ENCODE data around the gene EDN3. TPM values are rescaled to one million over a fixed set of nuclear protein-coding genes. Genes with fewer than 3 reads are reported as not detected.
A peak's percentile ranks its signal among the peaks of the same experiment; 100 is the strongest.

Gene EDN3
- total RNA-seq, 4 donors from 2014 or later: 10.5 to 89.5 (median 53.6) TPM

DNA sequence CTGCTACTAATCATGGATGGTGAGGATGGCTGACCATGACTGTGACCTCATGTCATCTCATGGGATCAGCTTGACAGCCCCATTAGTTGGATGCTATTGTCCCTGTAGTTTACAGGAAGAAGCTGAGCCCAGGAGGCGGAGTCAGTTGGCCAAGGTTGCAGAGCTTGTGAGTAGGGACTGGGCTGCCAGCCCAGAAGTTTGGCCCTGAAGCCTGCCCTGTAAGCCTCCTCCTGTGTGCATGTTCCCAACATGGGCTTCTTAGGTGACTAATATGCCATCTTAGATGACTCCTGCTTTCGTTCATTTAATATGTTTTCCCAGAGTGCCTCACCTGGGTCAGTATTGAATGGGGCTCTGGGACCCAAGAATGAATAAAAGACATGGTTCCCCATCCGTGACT is 6.9 kb downstream of the EDN3 start:
- WGBS, 2 donors: 79 to 87% methylated on average over 3 of the region's 3 CpGs
- intact Hi-C loops (cut with DNase I): no loop called here

DNA sequence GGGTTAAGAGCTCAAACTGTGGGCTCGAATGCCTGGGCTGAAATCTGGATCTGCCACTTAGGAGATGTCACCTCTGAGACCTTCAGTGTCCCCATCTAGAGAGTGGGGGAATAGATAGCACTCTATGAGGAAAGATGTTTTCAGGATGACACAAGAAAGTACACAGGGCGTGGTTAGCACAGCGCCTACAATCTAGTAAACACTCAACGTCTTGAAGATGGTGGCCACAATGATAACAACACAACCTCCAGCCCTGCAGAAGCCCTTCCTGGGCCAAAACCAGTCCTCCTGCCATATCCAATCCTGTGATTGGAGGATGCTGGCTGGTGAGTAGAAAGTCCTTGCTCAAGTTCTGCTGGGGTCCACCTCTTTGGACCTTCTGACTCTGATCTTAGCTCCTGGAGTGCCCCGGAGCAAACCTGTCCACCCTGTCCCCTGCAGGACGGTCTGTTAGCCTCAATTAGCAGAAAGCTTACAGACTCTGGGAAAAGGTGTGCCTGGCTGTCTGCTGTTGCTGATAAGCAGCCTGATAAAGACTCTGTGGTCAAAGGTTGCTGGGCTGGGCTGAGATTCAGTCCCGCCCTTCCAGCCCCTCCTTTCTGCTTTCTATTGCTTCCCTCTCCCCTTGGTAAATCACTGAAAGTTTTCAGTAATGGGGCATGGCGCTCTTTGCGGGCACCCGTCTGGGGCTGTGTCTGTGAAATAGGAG is 8.2 kb downstream of the EDN3 start:
- 90 to 93% methylated on average over 9 to 10 of the region's 10 CpGs for WGBS, 2 donors
- intact Hi-C loops (cut with DNase I): no loop called here
- no peaks in the 10 kb centered on the region for H3K36me3 ChIP-seq
- H3K4me3 ChIP-seq (replicated peaks in 1 of 3): no peak overlapping the region
- H3K27ac ChIP-seq: no peak overlapping the region
- TF ChIP-seq, protein P1, sequence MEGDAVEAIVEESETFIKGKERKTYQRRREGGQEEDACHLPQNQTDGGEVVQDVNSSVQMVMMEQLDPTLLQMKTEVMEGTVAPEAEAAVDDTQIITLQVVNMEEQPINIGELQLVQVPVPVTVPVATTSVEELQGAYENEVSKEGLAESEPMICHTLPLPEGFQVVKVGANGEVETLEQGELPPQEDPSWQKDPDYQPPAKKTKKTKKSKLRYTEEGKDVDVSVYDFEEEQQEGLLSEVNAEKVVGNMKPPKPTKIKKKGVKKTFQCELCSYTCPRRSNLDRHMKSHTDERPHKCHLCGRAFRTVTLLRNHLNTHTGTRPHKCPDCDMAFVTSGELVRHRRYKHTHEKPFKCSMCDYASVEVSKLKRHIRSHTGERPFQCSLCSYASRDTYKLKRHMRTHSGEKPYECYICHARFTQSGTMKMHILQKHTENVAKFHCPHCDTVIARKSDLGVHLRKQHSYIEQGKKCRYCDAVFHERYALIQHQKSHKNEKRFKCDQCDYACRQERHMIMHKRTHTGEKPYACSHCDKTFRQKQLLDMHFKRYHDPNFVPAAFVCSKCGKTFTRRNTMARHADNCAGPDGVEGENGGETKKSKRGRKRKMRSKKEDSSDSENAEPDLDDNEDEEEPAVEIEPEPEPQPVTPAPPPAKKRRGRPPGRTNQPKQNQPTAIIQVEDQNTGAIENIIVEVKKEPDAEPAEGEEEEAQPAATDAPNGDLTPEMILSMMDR (IDR thresholded peaks at IDR 0.05): no peak
- no peak for TF ChIP-seq POLR2A (IDR thresholded peaks at IDR 0.05)
- H3K27me3 ChIP-seq: no peaks in the 10 kb centered on the region
- no peaks in the 10 kb centered on the region for H3K9me3 ChIP-seq
- H3K4me1 ChIP-seq: peaks cover 8 to 11% of the 10 kb centered on the region in 2 donors
- DNase-seq: no peak

More for the DNA sequence above, 6.9 kb downstream of the EDN3 start:
- Histone ChIP-seq H3K4me3 (replicated peaks in 1 of 3) (no peak overlapping the region), H3K36me3 (no peaks in the 10 kb centered on the region), H3K4me1 (peaks cover 6 to 8% of the 10 kb centered on the region in 2 donors), H3K9me3 (no peaks in the 10 kb centered on the region), H3K27ac (no peak overlapping the region), H3K27me3 (no peaks in the 10 kb centered on the region)
- TF ChIP-seq POLR2A (IDR thresholded peaks at IDR 0.05): no peak
- TF ChIP-seq, protein P1 (IDR thresholded peaks at IDR 0.05): no peak
- peak; percentile 64 to 80 for DNase-seq

DNA sequence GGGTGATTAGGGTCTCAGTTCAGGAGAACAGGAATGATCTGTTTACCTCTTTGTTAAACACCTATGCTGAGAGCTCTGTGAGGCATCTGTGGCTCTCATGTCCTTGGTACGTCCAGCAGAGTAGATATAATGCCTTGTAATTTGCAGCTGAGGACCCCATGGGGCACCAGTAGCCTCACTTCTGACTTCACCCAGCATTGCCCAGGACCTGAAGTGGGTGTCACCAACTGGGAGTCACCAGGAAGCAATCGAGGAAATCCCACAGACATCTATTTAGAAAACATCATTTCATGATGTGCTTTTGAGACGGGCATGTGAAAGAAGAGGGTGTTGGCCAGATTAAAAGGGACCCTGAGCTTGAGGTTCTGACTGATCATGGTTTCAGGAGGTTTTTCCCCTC is 8.8 kb downstream of the EDN3 start:
- 86% methylated on average over 3 of the region's 3 CpGs for WGBS, 2 donors
- no peak for DNase-seq
- intact Hi-C loops (cut with DNase I): no loop called here
- no peaks in the 10 kb centered on the region for H3K9me3 ChIP-seq
- H3K27ac ChIP-seq: no peak overlapping the region
- H3K4me1 ChIP-seq: peaks cover 8 to 11% of the 10 kb centered on the region in 2 donors
- no peaks in the 10 kb centered on the region for H3K36me3 ChIP-seq
- H3K4me3 ChIP-seq (replicated peaks in 1 of 3): no peak overlapping the region
- no peaks in the 10 kb centered on the region for H3K27me3 ChIP-seq
- TF ChIP-seq, protein P1 (IDR thresholded peaks at IDR 0.05): no peak
- TF ChIP-seq POLR2A (IDR thresholded peaks at IDR 0.05): no peak

DNA sequence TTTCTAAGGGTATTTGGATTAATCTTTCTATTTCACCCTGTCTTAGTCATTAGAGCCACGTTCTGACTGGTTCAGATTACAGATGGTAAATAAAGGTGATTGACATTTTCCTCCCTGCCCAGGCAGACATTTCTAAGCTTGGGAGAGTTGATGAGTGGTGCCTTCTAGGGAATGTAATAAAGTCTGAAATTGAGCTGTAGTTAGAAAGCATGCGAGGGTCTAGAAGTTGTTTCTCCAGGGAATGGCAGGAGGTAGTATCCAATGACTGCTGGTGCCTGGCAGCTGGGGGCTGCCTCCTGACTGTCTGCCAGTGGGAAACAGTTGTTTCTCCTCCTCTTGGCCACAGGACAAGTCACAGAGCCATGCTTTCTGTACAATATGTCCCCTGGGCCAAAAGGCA is 14.6 kb downstream of the EDN3 start:
- Histone ChIP-seq H3K27me3 (no peaks in the 10 kb centered on the region), H3K4me1 (peaks cover 15 to 24% of the 10 kb centered on the region in 2 donors), H3K36me3 (no peaks in the 10 kb centered on the region), H3K27ac (peak overlapping the region in 1 of 3 donors; percentile 77), H3K4me3 (replicated peaks in 1 of 3) (no peak overlapping the region), H3K9me3 (no peaks in the 10 kb centered on the region)
- WGBS, 2 donors: 24 to 31% methylated on average over 2 of the region's 2 CpGs
- no peak for TF ChIP-seq POLR2A (IDR thresholded peaks at IDR 0.05)
- TF ChIP-seq, protein P1 (IDR thresholded peaks at IDR 0.05): no peak
- intact Hi-C loops (cut with DNase I): no loop called here
- peak; percentile 67 to 73 for DNase-seq

DNA sequence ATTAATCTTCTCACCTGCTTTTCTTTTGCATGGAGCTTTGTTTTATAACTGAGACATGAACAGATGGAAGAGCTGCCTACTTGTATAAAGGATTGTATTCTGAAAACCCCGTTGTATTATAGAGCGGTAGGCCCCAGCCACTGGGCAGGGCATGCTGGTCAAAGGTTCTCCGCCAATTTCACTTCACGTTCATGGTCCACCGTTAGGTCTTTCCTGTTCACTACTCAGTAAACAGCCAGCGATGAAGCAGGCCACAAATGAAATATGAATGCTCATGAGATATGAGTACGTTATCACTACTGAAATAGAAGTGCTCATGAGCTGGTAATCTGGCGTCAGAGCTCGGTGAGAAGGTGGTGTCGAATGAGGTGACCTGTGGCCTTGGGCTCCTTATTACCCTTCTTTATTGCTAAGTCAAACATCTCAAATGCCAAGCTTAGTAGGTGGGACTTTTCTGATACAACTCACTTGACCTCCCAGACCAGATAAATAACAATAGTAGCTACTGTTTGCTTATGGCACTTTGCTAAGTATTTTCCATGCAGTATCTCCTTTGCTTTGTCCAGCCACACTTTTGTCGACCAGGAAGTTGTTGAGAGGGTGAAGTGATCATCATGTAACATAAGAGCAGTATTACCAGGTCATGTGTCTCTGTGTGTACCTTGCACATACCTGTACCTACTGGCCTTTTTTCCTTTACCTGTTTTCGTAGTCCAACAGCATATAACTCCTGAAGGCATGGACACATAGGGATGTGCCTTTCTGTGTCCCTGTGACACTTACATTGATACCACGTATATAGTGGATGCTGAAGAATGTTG is 16.7 kb downstream of the EDN3 start:
- no peak for TF ChIP-seq POLR2A (IDR thresholded peaks at IDR 0.05)
- TF ChIP-seq, protein P1 (IDR thresholded peaks at IDR 0.05): no peak
- H3K27me3 ChIP-seq: no peaks in the 10 kb centered on the region
- H3K27ac ChIP-seq: peak overlapping the region in 1 of 3 donors; percentile 21
- H3K4me3 ChIP-seq (replicated peaks in 1 of 3): no peak overlapping the region
- DNase-seq: no peak
- peaks cover 12 to 20% of the 10 kb centered on the region in 2 donors for H3K4me1 ChIP-seq
- intact Hi-C loops (cut with DNase I): no loop called here
- H3K36me3 ChIP-seq: no peaks in the 10 kb centered on the region
- 86 to 87% methylated on average over 13 of the region's 13 CpGs for WGBS, 2 donors
- H3K9me3 ChIP-seq: no peaks in the 10 kb centered on the region

Measured in thyroid gland (tissue), 4 donors.